Measurements from ENCODE around the gene NUTF2. TPM values are rescaled to one million over a fixed set of nuclear protein-coding genes. Genes with fewer than 3 reads are reported as not detected.

The NUTF2 gene
- total RNA-seq, 1 experiment from 2014 or later = 178 TPM

DNA sequence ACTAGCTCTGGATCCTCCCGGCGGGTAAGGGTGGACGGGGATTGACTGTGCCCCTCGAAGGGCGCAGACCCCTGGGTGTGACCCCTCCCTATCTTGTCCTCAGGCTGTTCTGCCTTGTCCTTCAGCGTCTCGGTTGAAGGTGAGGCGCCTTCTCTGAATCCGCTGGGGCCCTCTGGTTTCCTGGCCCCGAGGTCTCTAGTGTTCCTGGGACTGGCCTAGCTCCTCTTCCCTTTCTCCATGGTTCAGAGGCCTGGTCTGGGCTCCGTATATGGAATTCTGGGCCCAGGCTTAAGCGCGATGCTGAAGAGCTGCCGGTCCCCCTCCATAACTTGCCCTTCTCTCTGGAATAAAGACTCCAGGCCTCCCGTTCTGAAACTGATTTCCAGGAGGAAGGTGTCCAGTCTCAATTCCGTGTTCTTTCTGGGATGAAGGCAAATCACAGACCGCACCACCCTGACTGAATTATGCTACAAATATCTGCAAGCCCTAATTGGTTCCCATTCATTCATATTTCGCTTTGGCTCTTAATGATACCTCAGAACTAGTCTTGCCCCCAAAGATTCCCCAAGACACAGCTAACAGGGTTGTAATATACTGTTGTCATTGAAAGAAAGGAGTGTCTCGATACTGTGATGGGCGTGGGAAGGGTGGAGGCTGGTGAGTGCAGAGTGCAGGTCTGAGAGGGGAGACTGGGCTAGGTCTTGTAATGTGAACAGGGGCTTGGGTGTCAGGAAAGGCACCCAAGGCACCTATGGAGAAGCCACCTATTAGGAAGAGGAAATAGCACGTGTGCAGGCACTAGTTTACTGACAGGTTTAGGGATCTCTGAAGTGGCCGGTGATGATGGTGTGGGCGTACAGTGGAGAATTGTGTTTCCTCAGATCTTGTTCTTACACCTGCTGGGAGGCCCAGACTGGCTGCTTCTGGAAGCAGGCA, 27.0 kb downstream of the NUTF2 start:
- DNase-seq = no peak
- Histone ChIP-seq H3K36me3 (peaks cover 17% of the 10 kb centered on the region), H3K9me3 (no peaks in the 10 kb centered on the region), H3K4me3 (peak overlapping the region; percentile 74), H3K27me3 (no peaks in the 10 kb centered on the region)

DNA sequence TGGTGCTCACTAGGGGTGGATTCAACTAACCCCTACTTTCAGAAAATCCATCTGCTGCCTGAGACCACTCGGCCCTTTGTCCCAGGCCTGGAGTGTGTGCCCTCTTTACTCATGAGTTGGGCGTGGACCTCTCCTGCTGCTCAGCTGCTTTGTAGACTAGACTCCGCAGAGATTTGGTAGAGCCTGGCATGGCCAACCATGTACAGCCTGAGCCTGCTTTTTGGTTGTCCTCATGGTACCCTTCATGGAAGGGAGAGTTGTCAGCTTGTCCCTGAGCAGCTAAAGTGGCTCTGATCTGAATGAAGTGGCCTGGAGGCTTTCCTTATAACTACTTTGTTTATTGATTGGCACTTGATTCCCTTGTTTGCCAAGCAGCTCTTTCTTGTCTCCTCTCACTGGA, 27.6 kb downstream of the NUTF2 start:
- no peak for DNase-seq

DNA sequence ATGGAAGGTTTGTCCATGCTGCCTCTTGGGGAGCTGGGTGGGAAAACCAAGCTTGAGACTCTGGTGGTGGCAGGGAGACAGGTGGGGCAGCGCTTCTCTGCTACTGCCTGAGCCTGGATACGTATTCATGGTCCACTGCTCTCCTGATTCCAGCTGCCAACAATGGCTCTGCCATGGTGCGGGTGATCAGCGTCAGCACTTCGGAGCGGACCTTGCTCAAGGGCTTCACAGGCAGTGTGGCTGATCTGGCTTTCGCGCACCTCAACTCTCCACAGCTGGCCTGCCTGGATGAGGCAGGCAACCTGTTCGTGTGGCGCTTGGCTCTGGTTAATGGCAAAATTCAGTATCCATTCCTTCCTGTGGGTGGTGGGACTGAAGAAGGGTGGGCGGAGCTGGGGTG, 30.3 kb downstream of the NUTF2 start:
- peaks cover 5% of the 10 kb centered on the region for H3K36me3 ChIP-seq
- no peaks in the 10 kb centered on the region for H3K9me3 ChIP-seq
- no peak overlapping the region for H3K4me3 ChIP-seq
- DNase-seq = no peak
- H3K27me3 ChIP-seq = no peaks in the 10 kb centered on the region

More for the DNA sequence above, 27.6 kb downstream of the NUTF2 start:
- Histone ChIP-seq H3K4me3 (peak overlapping the region; percentile 74), H3K27me3 (no peaks in the 10 kb centered on the region), H3K9me3 (no peaks in the 10 kb centered on the region), H3K36me3 (peaks cover 14% of the 10 kb centered on the region)

DNA sequence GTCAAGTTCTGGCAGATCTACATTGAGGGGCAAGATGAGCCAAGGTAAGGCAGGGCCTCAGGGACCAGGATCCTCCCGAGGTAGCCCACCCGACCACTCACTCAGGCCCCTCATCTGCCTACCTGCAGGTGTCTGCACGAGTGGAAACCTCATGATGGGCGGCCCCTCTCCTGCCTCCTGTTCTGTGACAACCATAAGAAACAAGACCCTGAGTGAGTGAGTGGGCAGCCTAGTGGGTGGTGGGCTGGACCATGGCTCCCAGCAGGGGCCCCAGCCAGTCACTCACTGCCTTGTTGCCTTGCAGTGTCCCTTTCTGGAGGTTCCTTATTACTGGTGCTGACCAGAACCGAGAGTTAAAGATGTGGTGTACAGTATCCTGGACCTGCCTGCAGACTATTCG, 31.5 kb downstream of the NUTF2 start:
- DNase-seq = no peak

DNA sequence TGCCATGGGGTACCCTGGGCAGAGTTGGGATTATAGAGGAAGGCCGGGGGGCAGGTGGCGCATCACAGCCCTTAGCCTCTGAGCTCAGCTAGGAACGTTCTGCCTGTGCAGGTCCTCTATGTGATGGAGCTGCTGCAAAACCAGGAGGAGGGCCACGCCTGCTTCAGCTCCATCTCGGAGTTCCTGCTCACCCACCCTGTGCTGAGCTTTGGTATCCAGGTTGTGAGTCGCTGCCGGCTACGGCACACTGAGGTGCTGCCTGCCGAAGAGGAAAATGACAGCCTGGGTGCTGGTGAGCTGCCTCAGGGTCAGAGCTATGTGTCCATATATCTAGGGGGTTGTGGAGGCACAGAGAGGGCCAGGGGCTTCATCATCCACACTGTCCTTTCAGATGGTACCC, 32.1 kb downstream of the NUTF2 start:
- no peak for DNase-seq
- H3K36me3 ChIP-seq = peaks cover 10% of the 10 kb centered on the region
- H3K4me3 ChIP-seq = no peak overlapping the region
- no peaks in the 10 kb centered on the region for H3K9me3 ChIP-seq
- no peaks in the 10 kb centered on the region for H3K27me3 ChIP-seq

More for the DNA sequence above, 31.5 kb downstream of the NUTF2 start:
- no peak overlapping the region for H3K4me3 ChIP-seq
- H3K36me3 ChIP-seq = peaks cover 5% of the 10 kb centered on the region
- no peaks in the 10 kb centered on the region for H3K9me3 ChIP-seq
- no peaks in the 10 kb centered on the region for H3K27me3 ChIP-seq

DNA sequence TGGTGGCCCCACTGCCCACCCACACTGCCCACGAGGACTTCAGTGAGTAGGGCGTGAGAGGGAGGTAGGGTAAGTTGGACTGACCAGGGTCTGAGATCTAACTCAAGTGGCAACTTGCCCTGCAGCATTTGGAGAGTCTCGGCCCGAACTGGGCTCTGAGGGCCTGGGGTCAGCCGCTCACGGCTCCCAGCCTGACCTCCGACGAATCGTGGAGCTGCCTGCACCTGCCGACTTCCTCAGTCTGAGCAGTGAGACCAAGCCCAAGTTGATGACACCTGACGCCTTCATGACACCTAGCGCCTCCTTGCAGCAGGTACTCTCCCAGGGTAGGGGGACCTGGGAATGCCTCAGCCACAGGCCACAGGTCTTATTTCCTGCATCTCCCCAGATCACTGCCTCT, 32.7 kb downstream of the NUTF2 start:
- DNase-seq = no peak
- Histone ChIP-seq H3K4me3 (no peak overlapping the region), H3K9me3 (no peaks in the 10 kb centered on the region), H3K36me3 (peaks cover 12% of the 10 kb centered on the region), H3K27me3 (no peaks in the 10 kb centered on the region)

DNA sequence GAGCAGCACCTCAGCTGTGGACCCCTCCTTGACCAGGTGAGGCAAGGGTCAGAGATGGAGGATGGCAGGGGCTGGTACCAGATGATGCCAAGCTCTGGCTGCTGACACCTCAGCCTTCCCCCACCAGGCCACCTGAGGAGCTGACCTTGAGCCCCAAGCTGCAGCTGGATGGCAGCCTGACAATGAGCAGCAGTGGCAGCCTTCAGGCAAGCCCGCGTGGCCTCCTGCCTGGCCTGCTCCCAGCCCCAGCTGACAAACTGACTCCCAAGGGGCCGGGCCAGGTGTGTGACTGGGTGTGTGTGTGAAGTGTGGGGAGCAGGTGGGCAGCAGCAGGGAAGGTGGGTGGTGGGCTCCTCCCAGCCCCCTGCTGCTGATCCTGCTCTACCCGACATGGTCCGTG, 33.2 kb downstream of the NUTF2 start:
- DNase-seq = no peak
- Histone ChIP-seq H3K4me3 (no peak overlapping the region), H3K27me3 (no peaks in the 10 kb centered on the region), H3K9me3 (no peaks in the 10 kb centered on the region), H3K36me3 (peaks cover 15% of the 10 kb centered on the region)

DNA sequence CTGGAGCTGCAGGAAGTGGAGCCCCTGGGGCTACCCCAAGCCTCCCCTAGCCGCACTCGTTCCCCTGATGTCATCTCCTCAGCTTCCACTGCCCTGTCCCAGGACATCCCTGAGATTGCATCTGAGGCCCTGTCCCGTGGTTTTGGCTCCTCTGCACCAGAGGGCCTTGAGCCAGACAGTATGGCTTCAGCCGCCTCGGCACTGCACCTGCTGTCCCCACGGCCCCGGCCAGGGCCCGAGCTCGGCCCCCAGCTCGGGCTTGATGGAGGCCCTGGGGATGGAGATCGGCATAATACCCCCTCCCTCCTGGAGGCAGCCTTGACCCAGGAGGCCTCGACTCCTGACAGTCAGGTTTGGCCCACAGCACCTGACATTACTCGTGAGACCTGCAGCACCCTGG, 33.9 kb downstream of the NUTF2 start:
- Histone ChIP-seq H3K9me3 (no peaks in the 10 kb centered on the region), H3K4me3 (no peak overlapping the region), H3K27me3 (no peaks in the 10 kb centered on the region), H3K36me3 (peaks cover 15% of the 10 kb centered on the region)
- no peak for DNase-seq

DNA sequence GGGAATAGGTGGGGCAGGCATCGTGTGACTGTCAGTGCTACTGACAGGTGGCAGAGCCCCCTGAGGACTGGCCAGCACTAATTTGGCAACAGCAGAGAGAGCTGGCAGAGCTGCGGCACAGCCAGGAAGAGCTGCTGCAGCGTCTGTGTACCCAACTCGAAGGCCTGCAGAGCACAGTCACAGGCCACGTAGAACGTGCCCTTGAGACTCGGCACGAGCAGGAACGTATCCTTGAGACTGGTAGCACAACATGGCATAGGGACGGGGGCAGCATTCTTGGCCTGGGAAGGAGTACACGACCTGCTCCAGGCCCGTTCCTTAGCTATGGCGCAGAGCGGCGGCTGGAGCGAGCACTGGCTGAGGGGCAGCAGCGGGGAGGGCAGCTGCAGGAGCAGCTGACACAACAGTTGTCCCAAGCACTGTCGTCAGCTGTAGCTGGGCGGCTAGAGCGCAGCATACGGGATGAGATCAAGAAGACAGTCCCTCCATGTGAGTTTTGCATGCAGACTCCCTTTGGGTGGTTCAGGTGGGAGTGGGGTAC, 35.0 kb downstream of the NUTF2 start:
- Histone ChIP-seq H3K27me3 (no peaks in the 10 kb centered on the region), H3K36me3 (peaks cover 15% of the 10 kb centered on the region), H3K4me3 (no peak overlapping the region), H3K9me3 (no peaks in the 10 kb centered on the region)
- no peak for DNase-seq

DNA sequence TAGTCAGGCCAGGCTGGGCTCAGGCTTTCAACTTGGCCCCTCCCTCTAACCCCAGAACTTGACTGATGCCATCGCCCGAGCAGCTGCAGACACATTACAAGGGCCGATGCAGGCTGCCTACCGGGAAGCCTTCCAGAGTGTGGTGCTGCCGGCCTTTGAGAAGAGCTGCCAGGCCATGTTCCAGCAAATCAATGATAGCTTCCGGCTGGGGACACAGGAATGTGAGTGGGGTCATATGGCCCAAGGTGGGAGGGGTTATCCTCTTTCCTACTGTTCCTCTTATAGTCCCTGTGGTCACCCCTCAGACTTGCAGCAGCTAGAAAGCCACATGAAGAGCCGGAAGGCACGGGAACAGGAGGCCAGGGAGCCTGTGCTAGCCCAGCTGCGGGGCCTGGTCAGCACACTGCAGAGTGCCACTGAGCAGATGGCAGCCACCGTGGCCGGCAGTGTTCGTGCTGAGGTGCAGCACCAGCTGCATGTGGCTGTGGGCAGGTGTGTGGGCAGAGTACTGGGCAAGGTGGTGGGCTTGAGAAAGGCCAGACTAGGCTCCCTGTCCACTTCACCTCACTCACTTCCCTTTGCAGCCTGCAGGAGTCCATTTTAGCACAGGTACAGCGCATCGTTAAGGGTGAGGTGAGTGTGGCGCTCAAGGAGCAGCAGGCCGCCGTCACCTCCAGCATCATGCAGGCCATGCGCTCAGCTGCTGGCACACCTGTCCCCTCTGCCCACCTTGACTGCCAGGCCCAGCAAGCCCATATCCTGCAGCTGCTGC, 35.8 kb downstream of the NUTF2 start:
- Histone ChIP-seq H3K36me3 (peaks cover 15% of the 10 kb centered on the region), H3K27me3 (no peaks in the 10 kb centered on the region), H3K4me3 (no peak overlapping the region), H3K9me3 (no peaks in the 10 kb centered on the region)
- no peak for DNase-seq

DNA sequence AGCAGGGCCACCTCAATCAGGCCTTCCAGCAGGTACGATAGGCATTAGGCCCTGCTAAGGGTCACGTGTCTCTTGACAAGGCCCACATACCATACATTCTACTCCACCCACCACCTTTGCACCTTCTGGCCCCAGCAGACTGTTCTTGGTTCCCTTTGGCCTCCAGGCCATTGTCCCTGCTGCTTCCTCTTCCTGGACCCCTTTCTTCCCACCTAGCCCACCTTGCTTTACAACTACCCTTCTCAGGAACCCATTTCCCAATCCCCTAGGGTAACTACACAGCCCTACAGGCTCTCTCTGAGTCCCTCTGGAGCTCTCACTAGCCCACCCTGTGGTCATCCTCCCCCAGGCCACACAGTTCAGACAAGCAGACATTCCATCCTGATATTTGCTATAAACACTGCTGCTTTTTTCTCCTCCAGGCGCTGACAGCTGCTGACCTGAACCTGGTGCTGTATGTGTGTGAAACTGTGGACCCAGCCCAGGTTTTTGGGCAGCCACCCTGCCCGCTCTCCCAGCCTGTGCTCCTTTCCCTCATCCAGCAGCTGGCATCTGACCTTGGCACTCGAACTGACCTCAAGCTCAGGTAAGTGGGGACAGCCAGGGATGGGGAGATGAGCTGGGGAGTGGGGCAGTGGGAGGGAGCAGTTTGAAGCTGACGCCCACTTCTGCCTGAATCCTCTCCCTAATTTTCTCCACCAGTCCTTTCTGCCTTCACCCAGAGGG, 36.6 kb downstream of the NUTF2 start:
- Histone ChIP-seq H3K4me3 (no peak overlapping the region), H3K27me3 (no peaks in the 10 kb centered on the region), H3K36me3 (peaks cover 13% of the 10 kb centered on the region), H3K9me3 (no peaks in the 10 kb centered on the region)
- DNase-seq = no peak

DNA sequence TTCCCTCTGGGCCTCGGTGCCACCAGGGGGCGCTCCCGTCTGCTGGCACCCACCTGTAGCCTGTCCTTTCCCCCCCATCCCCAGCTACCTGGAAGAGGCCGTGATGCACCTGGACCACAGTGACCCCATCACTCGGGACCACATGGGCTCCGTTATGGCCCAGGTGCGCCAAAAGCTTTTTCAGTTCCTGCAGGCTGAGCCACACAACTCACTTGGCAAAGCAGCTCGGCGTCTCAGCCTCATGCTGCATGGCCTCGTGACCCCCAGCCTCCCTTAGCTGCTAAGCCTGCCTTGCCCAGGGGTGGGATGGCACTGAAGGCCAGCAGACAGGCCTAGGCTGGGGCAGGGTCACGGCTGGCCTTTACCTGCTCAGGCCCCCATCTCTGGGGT, 37.1 kb downstream of the NUTF2 start:
- Histone ChIP-seq H3K36me3 (peaks cover 12% of the 10 kb centered on the region), H3K27me3 (no peaks in the 10 kb centered on the region), H3K4me3 (no peak overlapping the region), H3K9me3 (no peaks in the 10 kb centered on the region)
- peak; percentile 18 for DNase-seq

DNA sequence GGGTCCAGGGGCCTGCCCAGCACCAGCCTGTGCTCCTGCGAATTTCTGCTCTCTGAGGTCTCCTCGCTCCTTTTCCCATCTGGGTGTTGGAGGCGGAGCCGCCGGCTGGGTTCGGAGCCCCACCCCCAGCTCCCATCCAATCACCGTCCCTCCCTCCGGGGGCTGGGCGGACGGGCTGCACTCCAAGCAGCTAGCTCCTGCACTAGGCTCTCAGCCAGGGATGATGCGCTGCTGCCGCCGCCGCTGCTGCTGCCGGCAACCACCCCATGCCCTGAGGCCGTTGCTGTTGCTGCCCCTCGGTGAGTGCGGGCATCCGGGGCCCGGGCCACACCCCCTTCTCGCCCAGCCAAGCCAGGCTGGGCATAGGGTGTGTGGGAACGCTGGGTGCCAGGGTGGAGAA, 38.0 kb downstream of the NUTF2 start, which contains the start of gene NRN1L:
Gene NRN1L, plus strand, starts transcription at position 202 of the 400 bp plus-strand sequence. Its CDS starts 19 bp downstream, at position 221.
- DNase-seq = no peak
- Histone ChIP-seq H3K4me3 (no peak within 1 kb of the TSS), H3K36me3 (peaks cover 10% of the 10 kb centered on the region), H3K9me3 (no peaks in the 10 kb centered on the region), H3K27me3 (no peaks in the 10 kb centered on the region)

DNA sequence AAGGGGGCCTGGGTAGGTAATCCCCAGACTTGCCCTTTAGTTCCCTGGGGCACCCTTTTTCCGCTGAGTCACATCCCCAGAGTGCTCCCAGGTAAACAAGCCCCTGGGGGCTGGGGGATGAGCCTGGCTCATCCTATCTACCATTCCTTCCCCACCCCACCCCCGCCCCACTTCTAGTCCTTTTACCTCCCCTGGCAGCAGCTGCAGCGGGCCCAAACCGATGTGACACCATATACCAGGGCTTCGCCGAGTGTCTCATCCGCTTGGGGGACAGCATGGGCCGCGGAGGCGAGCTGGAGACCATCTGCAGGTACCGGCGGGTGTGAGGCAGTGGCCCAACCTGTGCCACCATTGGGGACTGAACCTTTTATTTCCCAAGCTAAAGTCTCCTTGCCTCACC, 38.8 kb downstream of the NUTF2 start:
- H3K9me3 ChIP-seq = no peaks in the 10 kb centered on the region
- H3K4me3 ChIP-seq = no peak overlapping the region
- H3K36me3 ChIP-seq = peaks cover 10% of the 10 kb centered on the region
- no peaks in the 10 kb centered on the region for H3K27me3 ChIP-seq
- DNase-seq = no peak

DNA sequence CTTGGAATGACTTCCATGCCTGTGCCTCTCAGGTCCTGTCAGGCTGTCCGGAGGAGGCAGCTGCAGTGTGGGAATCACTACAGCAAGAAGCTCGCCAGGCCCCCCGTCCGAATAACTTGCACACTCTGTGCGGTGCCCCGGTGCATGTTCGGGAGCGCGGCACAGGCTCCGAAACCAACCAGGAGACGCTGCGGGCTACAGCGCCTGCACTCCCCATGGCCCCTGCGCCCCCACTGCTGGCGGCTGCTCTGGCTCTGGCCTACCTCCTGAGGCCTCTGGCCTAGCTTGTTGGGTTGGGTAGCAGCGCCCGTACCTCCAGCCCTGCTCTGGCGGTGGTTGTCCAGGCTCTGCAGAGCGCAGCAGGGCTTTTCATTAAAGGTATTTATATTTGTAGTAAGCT, 39.2 kb downstream of the NUTF2 start:
- H3K36me3 ChIP-seq = peaks cover 10% of the 10 kb centered on the region
- H3K4me3 ChIP-seq = no peak overlapping the region
- no peak for DNase-seq
- no peaks in the 10 kb centered on the region for H3K9me3 ChIP-seq
- H3K27me3 ChIP-seq = no peaks in the 10 kb centered on the region

DNA sequence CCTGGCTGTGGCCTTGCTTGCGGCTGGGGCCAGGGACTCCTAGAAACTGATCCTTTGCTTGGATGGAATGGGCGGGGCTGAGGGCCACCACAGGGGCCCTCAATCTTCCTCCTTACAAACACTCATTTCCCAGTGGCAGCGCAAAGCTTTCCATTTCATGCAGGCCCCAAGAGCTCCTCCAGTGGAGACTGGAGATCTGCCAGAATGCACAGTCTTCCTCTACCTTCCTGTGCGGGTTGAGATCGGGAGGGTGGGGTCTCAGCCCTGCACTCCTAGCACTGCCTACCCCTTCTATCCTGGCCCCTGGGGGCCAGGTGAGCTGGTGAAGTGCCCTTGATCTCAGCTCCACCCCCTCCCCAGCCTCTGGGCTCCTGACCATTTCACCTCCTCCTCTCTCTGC, 39.7 kb downstream of the NUTF2 start:
- H3K4me3 ChIP-seq = no peak overlapping the region

DNA sequence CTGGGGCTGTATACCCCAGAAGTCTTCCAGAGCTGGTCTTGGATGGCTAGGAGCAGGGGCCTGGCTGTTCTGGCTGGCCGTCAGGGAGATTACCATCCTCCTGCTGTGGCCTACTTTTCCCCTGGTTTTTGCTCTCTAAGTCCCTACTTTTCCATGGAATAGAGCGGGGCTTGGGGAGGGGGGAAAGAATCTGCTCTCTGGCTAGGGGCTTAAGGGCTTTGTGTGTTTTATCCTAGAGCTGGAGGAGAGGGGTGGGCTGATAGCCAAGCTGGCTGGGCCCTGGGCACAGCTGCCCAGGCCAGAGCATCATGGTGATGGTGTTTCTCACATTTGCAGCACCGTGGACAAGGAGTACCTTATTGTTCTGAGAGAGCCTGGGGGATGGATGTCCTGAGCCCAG, 41.6 kb downstream of the NUTF2 start:
- Histone ChIP-seq H3K27me3 (no peaks in the 10 kb centered on the region), H3K4me3 (no peak overlapping the region), H3K9me3 (no peaks in the 10 kb centered on the region), H3K36me3 (peaks cover 9% of the 10 kb centered on the region)
- DNase-seq = no peak

More for the DNA sequence above, 39.7 kb downstream of the NUTF2 start:
- no peak for DNase-seq
- H3K27me3 ChIP-seq = no peaks in the 10 kb centered on the region
- no peaks in the 10 kb centered on the region for H3K9me3 ChIP-seq
- peaks cover 10% of the 10 kb centered on the region for H3K36me3 ChIP-seq
